Spinal cord (tissue), 10 donors: ENCODE data around the gene ATAD3B. TPM values are rescaled to one million over a fixed set of nuclear protein-coding genes. Genes with fewer than 3 reads are reported as not detected.

Experiments
- DNase-seq, 6 donors: peaks; one replicate each; pipeline versions ENCODE4 v3.0.0 to v3.0.0-alpha.2; 2013 to 2015; ENCODE audit warnings: low spot score in 6 of 6, low read depth in 4 of 6
- H3K27ac ChIP-seq: one replicate; pipeline ENCODE4 v1.5.1; 2013; ENCODE audit warnings: low read depth, low read length, control low read depth
- H3K27me3 ChIP-seq: one replicate; pipeline ENCODE4 v1.6.1; 2013; ENCODE audit warnings: low read length; ENCODE audit not compliant: control insufficient read depth, insufficient read depth
- H3K36me3 ChIP-seq: one replicate; pipeline ENCODE4 v1.6.1; 2013; ENCODE audit warnings: low read length; ENCODE audit not compliant: control insufficient read depth, insufficient read depth
- H3K4me1 ChIP-seq: one replicate; pipeline ENCODE4 v1.6.1; 2013; ENCODE audit warnings: low read length; ENCODE audit not compliant: control insufficient read depth, insufficient read depth
- H3K4me3 ChIP-seq: one replicate; pipeline ENCODE4 v1.5.1; 2013; ENCODE audit warnings: low read depth, low read length, control low read depth
- H3K9me3 ChIP-seq: one replicate; pipeline ENCODE4 v1.6.1; 2013; ENCODE audit warnings: low read length; ENCODE audit not compliant: control insufficient read depth, insufficient read depth
- WGBS: methylation state at CpG from one replicate; pipeline ENCODE4 v1.1.5; 2013; ENCODE audit warnings: missing lambda C conversion rate; ENCODE audit not compliant: insufficient coverage; 5-methylcytosine and 5-hydroxymethylcytosine counted together
- polyA plus RNA-seq, 2 donors: library from polyadenylated mRNA; unstranded; fragments of 120-200 nt; gene quantifications; one replicate each; pipeline ENCODE4 v1.2.1, GENCODE V29; 2013; ENCODE audit not compliant: insufficient read length in 2 of 2
- total RNA-seq, 2 donors: library from RNA; depleted of rRNA in 1 of 2; stranded (reverse); fragments of 120-200 nt in 1 of 2; fragments of >200 nt in 1 of 2; gene quantifications; one replicate each; pipeline versions ENCODE4 v1.2.3 to v1.2.4, GENCODE V29; 2013 to 2014
- donor health status: healthy.

ATAD3B gene
- total and polyA plus RNA-seq, 4 donors, result 9.8 to 37.8 (median 19.1) TPM

- Histone ChIP-seq H3K27me3 (peaks cover 3% of the 10 kb centered on the region), H3K27ac (peak overlapping the region; percentile 91), H3K9me3 (no peaks in the 10 kb centered on the region), H3K4me3 (no peak overlapping the region), H3K4me1 (peaks cover 86% of the 10 kb centered on the region), H3K36me3 (peaks cover 15% of the 10 kb centered on the region)
- 44% methylated on average over 30 of the region's 34 CpGs for WGBS
- peak in 1 of 6 donors; percentile 59 for DNase-seq
These were observed 38.4 kb upstream of the ATAD3B start for GRCh38 chr1:1432951-1433803.

DNA sequence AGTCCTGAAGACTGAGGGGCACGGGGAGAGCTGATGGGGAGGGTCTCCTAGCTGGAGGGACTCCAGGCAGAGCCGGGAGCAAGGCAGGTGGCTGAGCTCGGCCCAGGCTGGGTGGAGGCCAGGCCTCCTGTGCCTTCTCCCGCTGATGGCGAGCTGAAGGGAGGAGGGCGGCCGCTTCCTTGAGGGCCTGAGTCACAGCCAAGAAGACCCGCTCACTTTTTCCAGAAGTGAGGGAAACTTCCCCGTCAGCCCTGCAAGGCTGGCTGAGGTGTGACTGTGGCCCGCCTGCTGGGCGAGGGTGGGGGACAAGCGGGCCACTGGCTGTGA lies 37.8 kb upstream of the ATAD3B start:
- Histone ChIP-seq H3K4me1 (peaks cover 90% of the 10 kb centered on the region), H3K27ac (peak overlapping the region; percentile 91), H3K9me3 (no peaks in the 10 kb centered on the region), H3K27me3 (peaks cover 3% of the 10 kb centered on the region), H3K4me3 (no peak overlapping the region), H3K36me3 (peaks cover 21% of the 10 kb centered on the region)
- peak in 1 of 6 donors; percentile 57 for DNase-seq
- WGBS, result 19% methylated on average over 11 of the region's 12 CpGs

- Histone ChIP-seq H3K4me3 (no peak overlapping the region), H3K27me3 (peaks cover 3% of the 10 kb centered on the region), H3K9me3 (no peaks in the 10 kb centered on the region), H3K27ac (peak overlapping the region; percentile 91), H3K4me1 (peaks cover 90% of the 10 kb centered on the region), H3K36me3 (peaks cover 25% of the 10 kb centered on the region)
- WGBS, result 19% methylated on average over 32 of the region's 32 CpGs
- DNase-seq, result peak in 5 of 6 donors; percentile 36 to 85 (median 55)
These were observed 37.3 kb upstream of the ATAD3B start for GRCh38 chr1:1434131-1434823.

GRCh38 chr1:1434824-1435105 lies 36.8 kb upstream of the ATAD3B start:
- Histone ChIP-seq H3K4me3 (no peak overlapping the region), H3K9me3 (no peaks in the 10 kb centered on the region), H3K27ac (peak overlapping the region; percentile 91), H3K27me3 (peaks cover 3% of the 10 kb centered on the region), H3K4me1 (peaks cover 86% of the 10 kb centered on the region), H3K36me3 (peaks cover 25% of the 10 kb centered on the region)
- 66% methylated on average over 4 of the region's 4 CpGs for WGBS
- no peak for DNase-seq

DNA sequence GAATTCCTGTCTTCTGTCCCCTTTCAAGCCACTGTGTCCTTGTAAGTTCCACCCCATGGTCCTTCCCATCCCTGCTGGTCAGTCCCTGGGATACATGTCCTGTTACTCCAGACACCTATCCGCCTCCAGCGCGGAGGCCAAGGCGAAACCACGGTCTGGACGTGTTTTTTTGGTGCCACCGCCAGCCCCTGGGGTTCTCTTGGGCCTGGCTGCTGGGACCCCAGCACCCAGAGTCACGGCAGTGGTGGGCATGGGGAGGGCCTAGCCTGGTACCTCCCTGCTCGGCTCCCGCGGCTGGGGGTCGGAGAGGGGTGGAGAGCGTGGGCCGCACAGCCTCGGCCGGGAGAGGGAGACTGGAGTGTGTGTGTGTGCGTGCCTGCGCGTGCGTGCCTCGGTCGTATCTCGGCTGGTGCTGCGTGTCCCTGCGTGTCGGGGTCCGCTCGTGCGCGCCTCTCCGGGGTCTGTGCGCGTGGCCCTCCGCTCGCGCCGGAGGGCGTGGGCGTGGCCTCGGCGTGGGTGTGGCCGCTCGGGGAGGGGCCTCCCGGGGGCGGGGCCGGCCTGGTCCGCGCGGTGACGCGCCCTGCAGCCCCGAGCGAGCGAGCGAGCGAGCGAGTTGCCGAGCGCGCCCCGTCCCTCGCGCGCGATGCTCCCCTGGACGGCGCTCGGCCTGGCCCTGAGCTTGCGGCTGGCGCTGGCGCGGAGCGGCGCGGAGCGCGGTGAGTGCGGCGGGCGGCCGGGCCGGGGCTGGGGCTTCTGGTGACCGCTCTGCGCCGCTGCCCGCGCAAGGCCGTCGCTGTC lies 36.3 kb upstream of the ATAD3B start, which contains the start of gene VWA1:
VWA1 (plus strand) TSS at position 585 of the 798 bp plus-strand sequence; CDS start at position 644, 59 bp downstream.
- WGBS, result 6% methylated on average over 88 of the region's 89 CpGs
- Histone ChIP-seq H3K4me3 (peak within 1 kb of the TSS; percentile 39), H3K36me3 (peaks cover 30% of the 10 kb centered on the region), H3K27me3 (peaks cover 3% of the 10 kb centered on the region), H3K4me1 (peaks cover 85% of the 10 kb centered on the region), H3K9me3 (no peaks in the 10 kb centered on the region), H3K27ac (peak within 1 kb of the TSS; percentile 91)
- DNase-seq, result peak in 2 of 6 donors; percentile 82 to 85

- peaks cover 37% of the 10 kb centered on the region for H3K36me3 ChIP-seq
- H3K4me1 ChIP-seq, result peaks cover 85% of the 10 kb centered on the region
- no peaks in the 10 kb centered on the region for H3K9me3 ChIP-seq
- H3K27me3 ChIP-seq, result peaks cover 3% of the 10 kb centered on the region
- no peak overlapping the region for H3K27ac ChIP-seq
- WGBS, result 19% methylated on average over 39 of the region's 40 CpGs
- peak overlapping the region; percentile 39 for H3K4me3 ChIP-seq
- no peak for DNase-seq
These were observed 35.5 kb upstream of the ATAD3B start for GRCh38 chr1:1435911-1436629.

DNA sequence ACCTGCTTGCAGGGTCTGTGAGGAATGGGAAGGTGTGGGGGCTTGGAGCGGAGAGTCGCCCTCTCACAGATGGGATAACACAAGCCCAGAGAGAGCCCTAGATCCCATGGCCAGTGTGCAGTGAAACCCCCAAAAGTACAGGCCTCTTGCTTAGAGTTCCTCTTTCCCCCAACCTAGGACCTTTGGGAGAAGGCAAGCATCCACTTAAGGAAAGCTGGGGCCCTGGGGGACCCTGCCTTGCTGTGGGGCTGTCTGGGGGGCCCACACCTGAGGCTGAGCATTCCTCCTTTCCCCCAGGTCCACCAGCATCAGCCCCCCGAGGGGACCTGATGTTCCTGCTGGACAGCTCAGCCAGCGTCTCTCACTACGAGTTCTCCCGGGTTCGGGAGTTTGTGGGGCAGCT lies 34.9 kb upstream of the ATAD3B start:
- DNase-seq, result no peak
- Histone ChIP-seq H3K27ac (no peak overlapping the region), H3K27me3 (peaks cover 3% of the 10 kb centered on the region), H3K4me1 (peaks cover 84% of the 10 kb centered on the region), H3K4me3 (peak overlapping the region; percentile 39), H3K9me3 (no peaks in the 10 kb centered on the region), H3K36me3 (peaks cover 41% of the 10 kb centered on the region)
- WGBS, result 93% methylated on average over 6 of the region's 7 CpGs

- 86% methylated on average over 31 of the region's 31 CpGs for WGBS
- Histone ChIP-seq H3K4me1 (peaks cover 78% of the 10 kb centered on the region), H3K9me3 (no peaks in the 10 kb centered on the region), H3K27me3 (peaks cover 3% of the 10 kb centered on the region), H3K27ac (no peak overlapping the region), H3K36me3 (peaks cover 46% of the 10 kb centered on the region), H3K4me3 (peak overlapping the region; percentile 39)
- DNase-seq, result no peak
These were observed 34.3 kb upstream of the ATAD3B start for GRCh38 chr1:1437033-1437903.
